DMS 273 (cell line): ENCODE measurements around the gene PLEKHM2.
A peak's percentile ranks its signal among the peaks of the same experiment; 100 is the strongest.
"Not testable (repeated sequence)": the region's sequence is repeated elsewhere in the genome, so short reads cannot be mapped to it uniquely, and the experiment has no call there.

Source experiments
- DNase-seq: peaks from one replicate; lab custom pipeline; 2025; ENCODE audit not compliant: unreplicated experiment; lab: John Stamatoyannopoulos, UW

Gene PLEKHM2

GRCh38 chr1:15684042-15684461 lies at the start of gene PLEKHM2:
Gene PLEKHM2 (plus strand): TSS chr1:15684320. CDS start chr1:15684559, 239 bp downstream.
- DNase-seq, result peak; percentile 73

- no peak for DNase-seq
Observed at GRCh38 chr1:15636436-15636835, 47.7 kb upstream of the PLEKHM2 start.

GRCh38 chr1:15637826-15638225 lies 46.3 kb upstream of the PLEKHM2 start:
- no peak for DNase-seq

- DNase-seq, result no peak
Observed at GRCh38 chr1:15639262-15639661, 44.9 kb upstream of the PLEKHM2 start.

- no peak for DNase-seq
Observed at GRCh38 chr1:15639931-15640330, 44.2 kb upstream of the PLEKHM2 start.

GRCh38 chr1:15640667-15641066 lies 43.5 kb upstream of the PLEKHM2 start:
- DNase-seq, result no peak

GRCh38 chr1:15649937-15650336 lies 34.2 kb upstream of the PLEKHM2 start:
- no peak for DNase-seq

GRCh38 chr1:15650433-15650832 lies 33.7 kb upstream of the PLEKHM2 start:
- no peak for DNase-seq

GRCh38 chr1:15652130-15652529 lies 32.0 kb upstream of the PLEKHM2 start:
- not testable (repeated sequence) for DNase-seq

- DNase-seq, result no peak
Observed at GRCh38 chr1:15654091-15654690, 29.9 kb upstream of the PLEKHM2 start.

GRCh38 chr1:15656464-15656863 lies 27.7 kb upstream of the PLEKHM2 start:
- no peak for DNase-seq

GRCh38 chr1:15657021-15657420 lies 27.1 kb upstream of the PLEKHM2 start:
- DNase-seq, result no peak

GRCh38 chr1:15660151-15660550 lies 24.0 kb upstream of the PLEKHM2 start:
- no peak for DNase-seq

GRCh38 chr1:15662477-15662876 lies 21.6 kb upstream of the PLEKHM2 start:
- no peak for DNase-seq

- no peak for DNase-seq
Observed at GRCh38 chr1:15663925-15664324, 20.2 kb upstream of the PLEKHM2 start.

GRCh38 chr1:15667362-15667761 lies 16.8 kb upstream of the PLEKHM2 start:
- peak; percentile 57 for DNase-seq

- DNase-seq, result peak; percentile 20
Observed at GRCh38 chr1:15668089-15668754, 15.9 kb upstream of the PLEKHM2 start.

GRCh38 chr1:15669074-15669473 lies 15.0 kb upstream of the PLEKHM2 start:
- no peak for DNase-seq

- DNase-seq, result peak; percentile 22
Observed at GRCh38 chr1:15669864-15670263, 14.3 kb upstream of the PLEKHM2 start.

- DNase-seq, result no peak
Observed at GRCh38 chr1:15671430-15671829, 12.7 kb upstream of the PLEKHM2 start.

GRCh38 chr1:15674386-15675159 lies 9.5 kb upstream of the PLEKHM2 start:
- DNase-seq, result no peak

- no peak for DNase-seq
Observed at GRCh38 chr1:15676010-15676409, 8.1 kb upstream of the PLEKHM2 start.
